GM19463 (cell line): ENCODE data around the gene IFNGR1.
"Not testable (repeated sequence)": the region's sequence is repeated elsewhere in the genome, so short reads cannot be mapped to it uniquely, and the experiment has no call there.

ENCODE experiments used
- ATAC-seq: cut with Tn5 transposase; IDR thresholded peaks from one replicate; pipeline ENCODE4 v1.9.1; 2021; ENCODE audit warnings: mild to moderate bottlenecking, moderate library complexity; ENCODE audit not compliant: unreplicated experiment

IFNGR1 gene

GRCh38 chr6:137236581-137237355 is 17.6 kb upstream of the IFNGR1 start:
- no peak for ATAC-seq

DNA sequence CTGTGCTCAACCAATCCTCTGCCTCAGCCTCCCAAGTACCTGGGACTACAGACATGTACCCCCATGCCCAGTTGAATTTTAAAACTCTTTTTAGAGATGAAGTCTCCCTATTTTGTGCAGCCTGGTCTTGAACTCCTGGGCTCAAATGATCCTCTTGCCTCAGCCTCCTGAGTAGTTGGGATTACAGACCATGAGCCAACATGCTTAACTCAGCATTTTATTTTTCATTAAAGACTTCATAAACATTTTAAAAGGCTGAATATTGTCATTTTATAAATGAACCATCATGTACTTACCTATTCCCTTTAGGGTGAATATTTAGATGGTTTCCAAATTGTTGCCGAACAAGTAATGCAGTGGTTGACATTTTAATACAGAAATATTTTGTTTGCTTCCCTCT is 16.5 kb upstream of the IFNGR1 start:
- ATAC-seq, result no peak

- ATAC-seq, result peak; percentile 66
Measured at GRCh38 chr6:137233911-137234863, 15.0 kb upstream of the IFNGR1 start.

DNA sequence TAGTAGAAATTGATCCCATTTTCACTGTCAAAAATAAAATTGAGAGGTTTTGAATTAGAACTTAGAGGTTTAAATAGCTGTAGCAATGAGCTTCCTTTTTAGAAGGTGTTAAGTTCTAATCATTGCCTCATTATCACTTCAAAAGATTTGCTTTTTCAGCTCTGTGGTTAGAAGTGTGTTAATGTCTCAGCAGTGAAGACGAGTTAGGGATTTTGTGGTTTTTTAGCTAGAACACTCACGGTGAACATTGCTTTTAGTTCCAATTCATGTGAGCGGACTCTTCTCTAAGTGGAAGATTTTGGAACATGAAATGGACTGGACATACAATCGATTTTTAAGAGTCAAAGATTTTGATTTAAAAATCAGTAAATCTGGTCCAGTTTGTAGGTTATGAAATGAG is 12.7 kb upstream of the IFNGR1 start:
- no peak for ATAC-seq

DNA sequence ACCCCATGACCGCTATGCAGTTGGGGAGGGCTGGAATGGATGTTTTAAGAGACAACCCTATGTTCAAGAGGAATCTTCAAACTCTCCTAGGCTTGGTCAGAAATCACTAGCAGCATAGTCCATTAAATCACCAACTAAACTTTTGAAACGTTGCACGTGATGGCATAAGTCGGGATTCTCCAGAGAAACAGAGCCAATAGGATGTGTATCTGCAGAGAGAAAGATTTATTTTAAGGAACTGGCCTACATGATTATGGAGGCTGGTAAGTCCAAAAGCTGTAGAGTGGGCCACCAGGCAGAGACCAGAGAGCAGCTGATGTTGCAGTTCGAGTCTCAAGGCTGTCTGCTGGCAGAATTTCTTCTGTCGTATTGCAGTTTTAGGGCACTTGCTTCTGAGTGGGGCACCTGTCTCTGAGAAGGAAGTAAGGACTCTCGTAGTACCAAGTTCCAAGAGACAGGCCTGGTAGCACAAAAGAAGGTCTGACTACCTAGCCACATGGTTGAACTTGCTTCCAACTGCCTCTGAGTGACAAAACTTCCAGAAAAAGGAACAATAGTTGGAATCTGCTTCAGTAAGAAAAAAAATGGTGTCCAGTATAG is 11.9 kb upstream of the IFNGR1 start:
- ATAC-seq, result no peak

DNA sequence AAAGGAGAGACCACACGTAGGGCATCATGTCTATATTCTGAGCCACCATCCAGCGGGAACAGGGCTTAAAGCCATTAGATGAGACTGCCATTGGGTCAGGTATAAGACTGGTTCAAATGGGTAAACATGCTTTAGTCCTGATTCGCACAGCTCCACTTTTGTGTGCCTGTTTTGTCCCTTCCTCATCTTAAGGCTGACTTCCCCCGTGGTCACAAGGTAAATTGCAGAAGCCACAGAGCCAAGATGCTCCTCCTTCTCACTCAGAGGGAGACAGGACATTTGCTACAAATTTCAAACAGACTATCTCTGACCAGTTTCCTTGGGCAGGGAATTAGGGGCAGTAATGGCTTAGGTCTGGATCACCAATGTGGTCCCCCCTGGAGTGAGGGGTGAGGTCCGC is 11.4 kb upstream of the IFNGR1 start:
- ATAC-seq, result no peak

DNA sequence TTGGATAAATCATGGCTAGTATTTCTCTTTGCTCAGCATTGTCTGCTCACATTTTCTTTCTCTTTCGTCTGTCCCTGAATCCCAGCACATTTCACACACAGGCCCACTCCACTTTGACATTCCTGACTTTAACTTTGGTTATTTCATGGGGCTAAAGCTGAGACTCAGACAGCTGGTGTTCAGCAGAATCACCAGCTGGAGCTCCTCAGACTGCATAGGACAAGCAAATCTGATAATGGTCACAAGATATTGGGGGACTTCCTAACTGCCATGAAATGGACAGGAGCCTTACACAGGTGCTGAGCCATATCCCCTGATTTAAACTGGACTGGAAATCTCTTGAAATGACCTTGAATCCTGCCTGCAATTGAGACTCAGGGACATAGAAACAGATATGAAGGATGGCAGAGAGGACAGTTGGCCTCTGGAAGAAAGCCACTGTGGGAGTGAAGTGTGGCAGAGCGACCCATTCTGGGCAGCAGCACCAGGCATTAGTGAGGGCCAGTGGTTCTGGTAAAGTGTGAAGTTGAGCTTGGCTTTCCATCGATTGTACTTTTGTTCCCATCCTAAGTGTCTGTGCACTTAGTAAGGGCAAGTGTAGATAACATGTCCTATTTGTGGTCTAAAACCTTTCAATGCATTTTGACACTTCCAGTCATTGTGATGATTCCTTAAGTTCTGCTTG is 10.0 kb upstream of the IFNGR1 start:
- ATAC-seq, result no peak

DNA sequence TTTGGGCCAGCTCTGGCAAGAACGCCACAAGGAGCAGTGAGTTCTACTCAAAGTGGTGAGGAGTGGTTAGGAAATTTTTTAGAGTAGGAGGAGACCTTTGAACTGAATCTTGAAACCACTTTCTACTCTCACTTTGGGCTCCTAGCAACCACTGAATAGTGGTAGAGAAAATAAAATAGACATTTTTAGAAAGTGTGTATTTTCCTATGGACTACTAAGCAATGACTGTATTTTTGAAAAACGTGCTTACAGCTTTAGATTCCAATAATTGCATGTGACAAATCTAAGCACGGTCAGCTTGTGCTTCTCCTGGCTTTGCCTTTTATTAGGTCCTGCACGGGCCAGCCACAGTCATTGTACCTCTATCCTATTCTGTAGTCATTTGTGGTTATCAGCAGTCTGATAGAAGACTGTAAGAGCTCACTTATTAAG is 8.7 kb upstream of the IFNGR1 start:
- ATAC-seq, result peak; percentile 70

DNA sequence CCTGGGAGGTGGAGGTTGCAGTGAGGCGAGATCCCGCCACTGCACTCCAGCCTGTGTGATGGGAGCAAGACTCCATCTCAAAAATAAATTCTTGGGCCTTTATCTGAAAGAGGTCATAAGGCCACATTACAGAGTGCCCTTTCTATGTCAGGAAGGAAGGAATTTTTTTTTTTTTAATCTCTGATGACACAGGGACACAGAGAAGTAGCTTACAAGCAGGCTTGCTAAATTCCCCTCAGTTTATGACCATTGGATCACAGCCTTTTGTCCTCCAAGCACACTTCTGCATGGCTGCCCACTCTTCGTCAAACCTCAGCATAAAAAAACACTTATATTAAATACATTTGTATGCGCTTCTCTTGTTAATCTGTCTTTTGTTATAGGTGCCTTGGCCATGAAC is 7.5 kb upstream of the IFNGR1 start:
- no peak for ATAC-seq

DNA sequence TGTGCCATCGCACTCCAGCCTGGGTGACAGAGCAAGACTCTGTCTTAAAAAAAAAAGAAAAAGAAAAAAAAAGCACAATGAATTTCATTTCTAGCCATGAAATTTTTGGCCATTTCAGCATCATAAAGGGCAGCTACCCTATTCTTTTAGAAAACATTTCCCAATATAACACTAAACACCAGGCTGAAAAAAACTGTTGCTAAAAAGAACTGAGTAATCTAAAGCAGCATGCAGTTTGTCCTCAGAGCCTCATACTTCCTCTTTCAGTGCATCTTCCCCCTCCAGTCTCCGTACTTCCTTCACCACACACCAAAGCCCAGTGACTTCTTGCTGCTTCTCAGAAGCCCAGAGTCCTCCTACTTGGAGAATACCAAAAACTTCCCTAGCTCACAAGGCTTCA is 5.6 kb upstream of the IFNGR1 start:
- ATAC-seq, result peak; percentile 52

DNA sequence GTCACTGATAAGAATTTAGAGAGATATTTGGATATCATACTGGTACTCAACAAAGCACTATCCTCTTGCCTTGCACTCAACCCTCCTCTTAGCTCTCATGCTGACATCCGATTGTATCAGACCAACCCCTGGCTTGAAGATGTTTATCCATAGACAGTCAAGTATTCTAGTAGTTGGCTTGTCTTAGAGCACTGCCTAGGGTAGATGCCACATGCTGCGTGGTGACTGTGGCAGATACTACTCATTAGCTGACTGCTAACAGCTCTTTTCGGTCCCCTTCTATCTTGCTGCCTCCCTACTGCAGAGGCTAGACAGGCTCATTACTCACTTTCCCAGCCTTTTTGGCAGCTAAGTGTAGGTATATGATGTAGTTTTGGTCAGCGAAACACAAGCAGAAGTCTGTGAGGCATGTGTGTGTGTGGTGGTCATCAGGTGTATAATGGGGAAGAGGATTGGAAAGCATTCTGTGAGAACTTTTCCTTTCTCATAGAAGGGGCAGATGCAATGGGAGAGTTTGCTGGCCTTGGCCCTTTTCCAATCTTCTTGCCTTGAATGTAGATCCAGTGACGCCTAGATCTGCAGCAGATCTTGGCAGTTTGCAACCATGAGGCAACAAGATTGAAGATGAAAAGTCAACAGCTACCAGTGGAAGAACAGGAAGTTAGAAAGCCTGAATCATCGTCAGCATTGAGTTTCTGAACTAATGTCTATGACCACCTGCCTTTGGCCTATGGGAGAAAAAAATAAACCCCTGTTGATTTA is 4.4 kb upstream of the IFNGR1 start:
- ATAC-seq, result no peak

GRCh38 chr6:137222381-137222780 is 3.2 kb upstream of the IFNGR1 start:
- ATAC-seq, result no peak

- no peak for ATAC-seq
Measured at GRCh38 chr6:137219664-137220252, 573 bp upstream of the IFNGR1 start.

GRCh38 chr6:137218473-137218916 is 690 bp downstream of the IFNGR1 start:
- ATAC-seq, result peak; percentile 28

DNA sequence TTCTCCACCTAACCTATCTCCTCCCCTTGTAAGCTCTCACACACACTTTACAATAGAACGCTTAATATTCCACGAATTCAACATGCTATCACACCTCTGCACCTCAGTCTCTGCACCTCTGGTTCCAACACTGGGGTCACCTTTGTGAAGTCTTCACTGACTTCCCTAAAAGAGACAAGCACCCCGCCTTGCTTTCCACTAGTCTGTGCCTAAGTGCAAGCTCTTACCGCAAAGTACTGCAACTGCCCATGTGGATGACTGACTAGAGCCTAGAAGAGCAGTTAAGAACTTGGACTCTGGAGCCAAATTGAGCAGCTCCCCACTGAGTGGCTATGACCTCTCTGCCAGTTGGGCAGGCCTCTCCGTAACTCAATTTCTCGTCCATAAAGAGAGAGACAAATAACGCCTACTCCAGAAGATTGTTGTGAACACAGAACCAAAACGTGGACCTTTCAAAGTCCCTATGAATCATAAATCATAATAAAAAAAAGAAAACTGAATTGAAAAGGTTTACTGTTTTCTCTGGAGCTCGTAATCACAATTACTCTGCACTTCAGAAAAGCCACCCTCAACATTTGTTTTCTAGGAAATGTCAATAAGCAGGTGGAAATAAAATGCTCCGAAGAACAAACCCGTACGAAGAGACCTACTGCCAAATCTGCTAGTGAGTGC is 1.2 kb downstream of the IFNGR1 start:
- ATAC-seq, result no peak

DNA sequence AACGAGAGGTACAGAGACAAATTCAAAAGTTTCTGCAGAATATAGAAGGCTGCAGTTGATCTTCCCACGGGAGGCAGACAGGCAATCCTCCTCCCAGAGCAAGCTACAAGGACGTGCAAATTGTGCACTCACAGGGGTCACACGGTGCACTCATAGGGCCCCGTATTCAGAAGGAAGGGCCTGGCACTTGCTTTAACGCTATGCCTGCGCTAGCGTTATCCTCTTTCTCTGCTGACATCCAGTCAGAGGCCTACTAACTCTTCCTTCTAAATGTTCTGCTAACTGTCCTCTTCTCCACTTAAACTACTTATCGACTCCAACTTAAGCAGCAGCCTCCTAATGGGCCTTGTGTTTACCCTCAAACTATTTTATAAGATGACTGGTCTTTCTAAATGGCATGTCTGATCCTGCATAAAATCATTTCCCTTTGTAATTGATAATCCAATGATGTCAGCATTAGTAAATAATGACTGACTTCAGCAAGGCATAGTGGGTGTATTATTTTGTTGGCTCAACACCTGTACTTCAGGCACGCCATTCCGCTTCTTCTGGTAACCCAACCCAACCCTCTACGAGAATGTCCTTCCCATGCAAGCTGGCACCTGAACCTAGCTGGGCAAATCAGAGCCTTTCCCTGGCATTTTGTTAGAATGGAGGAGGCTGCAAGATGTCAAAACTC is 2.2 kb downstream of the IFNGR1 start:
- no peak for ATAC-seq

GRCh38 chr6:137216106-137216505 is 3.1 kb downstream of the IFNGR1 start:
- no peak for ATAC-seq

DNA sequence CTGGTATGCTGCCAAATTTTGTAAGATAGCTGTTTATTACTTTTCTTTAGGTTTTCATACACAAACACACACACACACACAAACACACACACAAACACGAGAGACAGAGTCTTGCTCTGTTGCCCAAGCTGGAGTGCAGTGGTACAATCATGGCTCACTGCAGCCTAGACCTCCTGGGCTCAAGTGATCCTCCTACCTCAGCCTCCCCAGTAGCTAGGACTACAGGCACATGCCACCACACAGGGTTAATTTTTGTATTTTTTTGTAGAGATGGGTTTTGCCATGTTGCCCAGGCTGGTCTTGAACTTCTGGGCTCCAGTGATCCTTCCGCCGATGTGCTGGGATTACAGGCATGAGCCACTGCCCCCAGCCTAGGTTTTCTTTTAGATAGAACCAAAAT is 3.6 kb downstream of the IFNGR1 start:
- not testable (repeated sequence) for ATAC-seq

DNA sequence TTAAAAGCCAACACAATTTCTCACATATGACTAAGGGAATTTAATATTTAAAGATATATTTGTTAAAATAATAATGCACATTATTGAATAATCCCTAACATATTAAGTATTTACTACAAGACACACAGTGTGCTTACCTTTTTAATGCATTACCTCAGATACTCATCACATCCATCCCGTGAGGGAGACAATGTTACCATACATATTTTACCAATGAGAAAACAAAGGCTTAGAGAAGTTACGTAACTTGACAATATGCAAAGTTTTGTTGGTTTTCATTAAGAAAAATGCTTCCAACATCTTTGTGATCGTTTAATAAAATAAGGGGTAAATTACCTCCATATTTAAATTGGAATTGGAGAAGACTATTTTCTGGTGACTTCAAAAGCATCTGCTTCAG is 4.3 kb downstream of the IFNGR1 start:
- no peak for ATAC-seq
